Smooth muscle cell (in vitro differentiated cells): Measurements from ENCODE around the gene NCOA3. TPM values are rescaled to one million over a fixed set of nuclear protein-coding genes. Genes with fewer than 3 reads are reported as not detected.

Experiments
- DNase-seq: peaks from one replicate; lab custom pipeline; 2025; ENCODE audit not compliant: unreplicated experiment; lab: John Stamatoyannopoulos, UW
- H2AFZ ChIP-seq: fragments of 200-600 bp; sonication (generic); 2 replicates; pipeline ENCODE4 v1.6.0; 2016; ENCODE audit warnings: antibody characterized with exemption, low read depth, mild to moderate bottlenecking
- H3F3A ChIP-seq: fragments of 200-600 bp; sonication (generic); 2 replicates; pipeline ENCODE4 v1.6.0; 2017; ENCODE audit warnings: antibody characterized with exemption, low read depth
- H3K27ac ChIP-seq: fragments of 200-600 bp; sonication (generic); 2 replicates; pipeline ENCODE4 v1.5.1; 2016; ENCODE audit warnings: low read depth, mild to moderate bottlenecking
- H3K27me3 ChIP-seq: fragments of 200-600 bp; sonication (generic); 2 replicates; pipeline ENCODE4 v1.6.1; 2016; ENCODE audit warnings: low read depth, mild to moderate bottlenecking
- H3K36me3 ChIP-seq: fragments of 200-600 bp; sonication (generic); 2 replicates; pipeline ENCODE4 v1.5.1; 2016; ENCODE audit warnings: low read depth
- H3K4me1 ChIP-seq: fragments of 200-600 bp; sonication (generic); 2 replicates; pipeline ENCODE4 v1.5.1; 2016; ENCODE audit warnings: low read depth
- H3K4me2 ChIP-seq: fragments of 200-600 bp; sonication (generic); 2 replicates; pipeline ENCODE4 v1.6.0; 2016; ENCODE audit warnings: mild to moderate bottlenecking
- H3K4me3 ChIP-seq: fragments of 200-600 bp; sonication (generic); 2 replicates; pipeline ENCODE4 v1.5.1; 2016; ENCODE audit warnings: mild to moderate bottlenecking
- H3K79me2 ChIP-seq: fragments of 200-600 bp; sonication (generic); 2 replicates; pipeline ENCODE4 v1.6.0; 2016; ENCODE audit warnings: low read depth, mild to moderate bottlenecking
- H3K9ac ChIP-seq: fragments of 200-600 bp; sonication (generic); 2 replicates; pipeline ENCODE4 v1.6.0; 2016; ENCODE audit warnings: low read depth
- H3K9me3 ChIP-seq: fragments of 200-600 bp; sonication (generic); replicated peaks from 2 replicates; pipeline ENCODE4 v1.5.1; 2016; ENCODE audit warnings: low read depth
- H4K20me1 ChIP-seq: fragments of 200-600 bp; sonication (generic); 2 replicates; pipeline ENCODE4 v1.6.0; 2016; ENCODE audit warnings: low read depth
- CTCF ChIP-seq: fragments of 200-600 bp; sonication (generic); IDR thresholded peaks from 2 replicates; pipeline ENCODE4 v1.5.1; 2017; ENCODE audit warnings: borderline replicate concordance, mild to moderate bottlenecking, antibody characterized with exemption; ENCODE audit not compliant: insufficient read depth, poor library complexity, severe bottlenecking
- WGBS: methylation state at CpG from one replicate; pipeline ENCODE4 v1.1.7; 2016; ENCODE audit warnings: low lambda C conversion rate; 5-methylcytosine and 5-hydroxymethylcytosine counted together
- polyA plus RNA-seq: library from polyadenylated mRNA; unstranded; fragments of >200 nt; fragmentation: Nextera tagmentation; extraction: Ambion mirVana; gene quantifications from 2 replicates; pipeline ENCODE4 v1.2.1, GENCODE V29; 2016
- total RNA-seq: library from RNA; depleted of rRNA; stranded (reverse); fragments of >200 nt; gene quantifications from 2 replicates; pipeline ENCODE4 v1.2.3, GENCODE V29; 2014

The NCOA3 gene
- total and polyA plus RNA-seq, 2 experiments from 2014 or later, result 6.0 to 28.4 TPM

- no peak for TF ChIP-seq CTCF
- H3K4me1 ChIP-seq, result peaks cover 21% of the 10 kb centered on the region
- H3K79me2 ChIP-seq, result peaks cover 33% of the 10 kb centered on the region
- no peaks in the 10 kb centered on the region for H3K27me3 ChIP-seq
- H3K9ac ChIP-seq, result no peak overlapping the region
- no peak overlapping the region for H3K4me3 ChIP-seq
- no peak overlapping the region for H3K27ac ChIP-seq
- no peak for DNase-seq
- peaks cover 26% of the 10 kb centered on the region for H4K20me1 ChIP-seq
- H3F3A ChIP-seq, result peaks cover 3% of the 10 kb centered on the region
- H3K9me3 ChIP-seq, result no peaks in the 10 kb centered on the region
- 86% methylated on average over 4 of the region's 4 CpGs for WGBS
- H2AFZ ChIP-seq, result peak overlapping the region; percentile 90
- no peaks in the 10 kb centered on the region for H3K36me3 ChIP-seq
- no peak overlapping the region for H3K4me2 ChIP-seq
These were observed 1.1 kb upstream of the NCOA3 start for GRCh38 chr20:47500554-47500953.

- no peaks in the 10 kb centered on the region for H3K36me3 ChIP-seq
- H3K4me2 ChIP-seq, result peak overlapping the region; percentile 92
- peaks cover 21% of the 10 kb centered on the region for H3K4me1 ChIP-seq
- peak overlapping the region; percentile 90 for H2AFZ ChIP-seq
- H3K27me3 ChIP-seq, result no peaks in the 10 kb centered on the region
- no peak for DNase-seq
- no peak for TF ChIP-seq CTCF
- 56% methylated on average over 5 of the region's 5 CpGs for WGBS
- peaks cover 3% of the 10 kb centered on the region for H3F3A ChIP-seq
- peak overlapping the region; percentile 74 for H3K27ac ChIP-seq
- peak overlapping the region; percentile 92 for H3K9ac ChIP-seq
- H4K20me1 ChIP-seq, result peaks cover 32% of the 10 kb centered on the region
- no peaks in the 10 kb centered on the region for H3K9me3 ChIP-seq
- H3K4me3 ChIP-seq, result peak overlapping the region; percentile 85
- H3K79me2 ChIP-seq, result peaks cover 38% of the 10 kb centered on the region
These were observed 588 bp upstream of the NCOA3 start for GRCh38 chr20:47501116-47501481.

DNA sequence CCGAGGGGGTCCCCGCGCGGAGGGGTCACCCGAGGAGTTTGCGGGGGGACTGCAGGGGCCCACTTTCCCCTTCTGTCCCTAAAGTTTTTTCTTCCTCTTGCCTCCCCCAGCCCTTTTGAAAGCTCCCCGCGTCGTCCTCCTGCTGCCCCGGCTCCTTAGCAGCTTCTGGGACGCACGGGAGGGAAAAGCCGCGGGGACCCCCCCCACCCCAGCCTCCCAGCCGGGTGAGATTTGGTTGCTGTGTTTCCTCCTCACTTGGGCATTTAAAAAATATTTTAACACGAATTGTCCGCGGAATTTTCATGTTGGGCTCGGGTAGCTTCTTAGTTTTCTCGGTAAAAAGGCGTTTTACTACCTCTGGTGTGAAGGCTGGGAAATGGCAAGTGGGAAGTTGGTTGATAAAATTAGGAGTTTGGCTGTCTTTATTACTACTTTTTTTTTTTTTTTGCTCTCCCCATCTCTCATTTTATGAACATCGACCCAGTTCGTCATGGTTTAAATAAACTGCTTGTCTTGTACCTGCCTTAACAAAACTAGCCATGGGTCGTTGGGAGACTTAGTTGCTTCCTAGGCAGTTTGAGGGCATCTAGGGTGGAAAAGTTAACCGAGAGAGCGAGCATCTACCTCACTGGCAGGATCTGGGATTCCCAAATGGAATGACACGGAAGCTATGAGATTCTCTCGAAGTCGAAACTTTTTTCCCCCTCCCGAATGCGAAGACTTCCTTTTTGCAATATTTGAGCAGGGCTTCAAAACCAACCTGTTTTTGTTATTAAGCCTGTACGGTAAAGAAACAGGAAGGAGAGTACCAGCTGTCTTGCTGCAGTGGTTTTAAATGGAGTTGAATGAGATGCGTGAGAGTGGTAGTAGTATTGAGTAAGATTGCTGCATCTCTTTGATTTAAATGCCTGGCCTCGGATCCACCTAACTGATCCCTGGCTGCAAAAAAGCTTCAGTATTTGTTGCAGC is 868 bp downstream of the NCOA3 start:
- H3K9me3 ChIP-seq, result no peaks in the 10 kb centered on the region
- peaks cover 46% of the 10 kb centered on the region for H4K20me1 ChIP-seq
- no peak for DNase-seq
- H3K27ac ChIP-seq, result peak overlapping the region; percentile 74
- H3K4me2 ChIP-seq, result peak overlapping the region; percentile 92
- no peak for TF ChIP-seq CTCF
- H3K27me3 ChIP-seq, result no peaks in the 10 kb centered on the region
- peak overlapping the region; percentile 90 for H2AFZ ChIP-seq
- peak overlapping the region; percentile 85 for H3K4me3 ChIP-seq
- peaks cover 53% of the 10 kb centered on the region for H3K79me2 ChIP-seq
- H3F3A ChIP-seq, result peaks cover 3% of the 10 kb centered on the region
- H3K4me1 ChIP-seq, result peaks cover 31% of the 10 kb centered on the region
- H3K36me3 ChIP-seq, result no peaks in the 10 kb centered on the region
- 1% methylated on average over 34 of the region's 34 CpGs for WGBS
- H3K9ac ChIP-seq, result peak overlapping the region; percentile 92

GRCh38 chr20:47503685-47504084 is 2.0 kb downstream of the NCOA3 start:
- H3K9me3 ChIP-seq, result no peaks in the 10 kb centered on the region
- H2AFZ ChIP-seq, result no peak overlapping the region
- 80% methylated on average over 2 of the region's 2 CpGs for WGBS
- H3K36me3 ChIP-seq, result no peaks in the 10 kb centered on the region
- H3K4me1 ChIP-seq, result peaks cover 39% of the 10 kb centered on the region
- H3K27me3 ChIP-seq, result no peaks in the 10 kb centered on the region
- H4K20me1 ChIP-seq, result peaks cover 57% of the 10 kb centered on the region
- peak overlapping the region; percentile 85 for H3K4me3 ChIP-seq
- no peak for DNase-seq
- peak overlapping the region; percentile 92 for H3K9ac ChIP-seq
- TF ChIP-seq CTCF, result no peak
- H3F3A ChIP-seq, result peaks cover 3% of the 10 kb centered on the region
- H3K4me2 ChIP-seq, result peak overlapping the region; percentile 92
- H3K79me2 ChIP-seq, result peaks cover 64% of the 10 kb centered on the region
- no peak overlapping the region for H3K27ac ChIP-seq
